ENCODE results near the gene NTN1. TPM values are rescaled to one million over a fixed set of nuclear protein-coding genes. Genes with fewer than 3 reads are reported as not detected.

The NTN1 gene
- 10 to 100 TPM; 17.0 to 40.4 TPM for total RNA-seq
- 14.7 TPM for polyA plus RNA-seq (2013, experiment 1 of 2)
- 18.4 TPM for polyA plus RNA-seq (2013, experiment 2 of 2)
- long read RNA-seq, experiment 1, partial matches to known transcripts: 0 of 3 reads
- long read RNA-seq, experiment 1, other reads (novel, unspliced or antisense): 3 of 3 reads
- long read RNA-seq, experiment 2, full-length matches to known transcripts: 2 of 17 reads
- long read RNA-seq, experiment 2, partial matches to known transcripts: 0 of 17 reads
- long read RNA-seq, experiment 2, other reads (novel, unspliced or antisense): 15 of 17 reads
- long read RNA-seq, experiment 3, partial matches to known transcripts: 7 of 26 reads
- long read RNA-seq, experiment 3, other reads (novel, unspliced or antisense): 19 of 26 reads
- long read RNA-seq, experiment 4: 0 reads

GRCh38 chr17:9021158-9021991 is at the start of gene NTN1:
NTN1 (plus strand) TSS chr17:9021510; CDS start chr17:9022374, 864 bp downstream.
- DNase-seq: peak; percentile 88
- H3K27ac ChIP-seq (ENCODE audit: low read depth, low read length): no peak within 1 kb of the TSS
- no peaks in the 10 kb centered on the region for H3K9me3 ChIP-seq (ENCODE audit: control insufficient read depth, low read length)
- H3K4me1 Mint-ChIP-seq: peaks cover 26% of the 10 kb centered on the region
- peaks cover 55% of the 10 kb centered on the region for H3K27me3 Mint-ChIP-seq (ENCODE audit: insufficient read depth)
- H3K36me3 Mint-ChIP-seq (ENCODE audit: low read depth): no peaks in the 10 kb centered on the region
- H3K4me3 Mint-ChIP-seq: peak within 1 kb of the TSS; percentile 76
- TF ChIP-seq, protein P1, sequence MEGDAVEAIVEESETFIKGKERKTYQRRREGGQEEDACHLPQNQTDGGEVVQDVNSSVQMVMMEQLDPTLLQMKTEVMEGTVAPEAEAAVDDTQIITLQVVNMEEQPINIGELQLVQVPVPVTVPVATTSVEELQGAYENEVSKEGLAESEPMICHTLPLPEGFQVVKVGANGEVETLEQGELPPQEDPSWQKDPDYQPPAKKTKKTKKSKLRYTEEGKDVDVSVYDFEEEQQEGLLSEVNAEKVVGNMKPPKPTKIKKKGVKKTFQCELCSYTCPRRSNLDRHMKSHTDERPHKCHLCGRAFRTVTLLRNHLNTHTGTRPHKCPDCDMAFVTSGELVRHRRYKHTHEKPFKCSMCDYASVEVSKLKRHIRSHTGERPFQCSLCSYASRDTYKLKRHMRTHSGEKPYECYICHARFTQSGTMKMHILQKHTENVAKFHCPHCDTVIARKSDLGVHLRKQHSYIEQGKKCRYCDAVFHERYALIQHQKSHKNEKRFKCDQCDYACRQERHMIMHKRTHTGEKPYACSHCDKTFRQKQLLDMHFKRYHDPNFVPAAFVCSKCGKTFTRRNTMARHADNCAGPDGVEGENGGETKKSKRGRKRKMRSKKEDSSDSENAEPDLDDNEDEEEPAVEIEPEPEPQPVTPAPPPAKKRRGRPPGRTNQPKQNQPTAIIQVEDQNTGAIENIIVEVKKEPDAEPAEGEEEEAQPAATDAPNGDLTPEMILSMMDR (conservative IDR thresholded peaks at IDR 0.05): no peak
- H3K27me3 ChIP-seq (ENCODE audit: control insufficient read depth, insufficient read depth, low read length, poor library complexity, severe bottlenecking): peaks cover 60% of the 10 kb centered on the region
- H3K9me3 Mint-ChIP-seq: no peaks in the 10 kb centered on the region
- peak within 1 kb of the TSS; percentile 89 for H3K4me3 ChIP-seq (ENCODE audit: low read length)
- peak within 1 kb of the TSS; percentile 22 for H3K9ac ChIP-seq (ENCODE audit: extremely low read depth, low read length, poor library complexity, severe bottlenecking)
- 0 to 1% methylated on average over 30 to 111 of the region's 111 CpGs for WGBS, 2 experiments (ENCODE audit: insufficient coverage in 1 of 2, insufficient read length in 1 of 2)
- H3K4me1 ChIP-seq (ENCODE audit: control insufficient read depth, insufficient read depth, low read length): peaks cover 4% of the 10 kb centered on the region
- no peak within 1 kb of the TSS for H3K27ac Mint-ChIP-seq
- H3K36me3 ChIP-seq (ENCODE audit: control insufficient read depth, insufficient read depth, low read length): peaks cover 7% of the 10 kb centered on the region

- Histone ChIP-seq H3K9me3 (ENCODE audit: control insufficient read depth, low read length) (no peaks in the 10 kb centered on the region), H3K36me3 (ENCODE audit: control insufficient read depth, insufficient read depth, low read length) (no peaks in the 10 kb centered on the region), H3K9ac (ENCODE audit: extremely low read depth, low read length, poor library complexity, severe bottlenecking) (no peak overlapping the region), H3K4me3 (ENCODE audit: low read length) (no peak overlapping the region), H3K27me3 (ENCODE audit: control insufficient read depth, insufficient read depth, low read length, poor library complexity, severe bottlenecking) (peaks cover 3% of the 10 kb centered on the region), H3K27ac (ENCODE audit: low read depth, low read length) (no peak overlapping the region), H3K4me1 (ENCODE audit: control insufficient read depth, insufficient read depth, low read length) (no peaks in the 10 kb centered on the region)
- no peaks in the 10 kb centered on the region for H3K36me3 Mint-ChIP-seq (ENCODE audit: low read depth)
- TF ChIP-seq, protein P1 (conservative IDR thresholded peaks at IDR 0.05): no peak
- H3K9me3 Mint-ChIP-seq: peaks cover 20% of the 10 kb centered on the region
- H3K27me3 Mint-ChIP-seq (ENCODE audit: insufficient read depth): peaks cover 12% of the 10 kb centered on the region
- no peaks in the 10 kb centered on the region for H3K4me1 Mint-ChIP-seq
- DNase-seq: no peak
- no peak overlapping the region for H3K4me3 Mint-ChIP-seq
- 82 to 90% methylated on average over 5 to 7 of the region's 9 CpGs for WGBS, 2 experiments (ENCODE audit: insufficient coverage in 1 of 2, insufficient read length in 1 of 2)
- H3K27ac Mint-ChIP-seq: no peak overlapping the region
These were observed 46.1 kb upstream of the NTN1 start for GRCh38 chr17:8975091-8975725.

GRCh38 chr17:8976638-8977037 is 44.7 kb upstream of the NTN1 start:
- H3K36me3 Mint-ChIP-seq (ENCODE audit: low read depth): no peaks in the 10 kb centered on the region
- peaks cover 8% of the 10 kb centered on the region for H3K9me3 Mint-ChIP-seq
- WGBS, 2 experiments (ENCODE audit: insufficient coverage in 1 of 2, insufficient read length in 1 of 2): 100% methylated on average over 1 of the region's 1 CpG; no CpG with 5 or more reads in 1 of the 2 experiments
- no peaks in the 10 kb centered on the region for H3K9me3 ChIP-seq (ENCODE audit: control insufficient read depth, low read length)
- peaks cover 4% of the 10 kb centered on the region for H3K27me3 Mint-ChIP-seq (ENCODE audit: insufficient read depth)
- H3K4me3 Mint-ChIP-seq: no peak overlapping the region
- H3K4me3 ChIP-seq (ENCODE audit: low read length): no peak overlapping the region
- no peaks in the 10 kb centered on the region for H3K4me1 ChIP-seq (ENCODE audit: control insufficient read depth, insufficient read depth, low read length)
- H3K27me3 ChIP-seq (ENCODE audit: control insufficient read depth, insufficient read depth, low read length, poor library complexity, severe bottlenecking): no peaks in the 10 kb centered on the region
- no peaks in the 10 kb centered on the region for H3K4me1 Mint-ChIP-seq
- no peak overlapping the region for H3K27ac Mint-ChIP-seq
- TF ChIP-seq, protein P1 (conservative IDR thresholded peaks at IDR 0.05): no peak
- no peak overlapping the region for H3K9ac ChIP-seq (ENCODE audit: extremely low read depth, low read length, poor library complexity, severe bottlenecking)
- DNase-seq: no peak
- H3K27ac ChIP-seq (ENCODE audit: low read depth, low read length): no peak overlapping the region
- no peaks in the 10 kb centered on the region for H3K36me3 ChIP-seq (ENCODE audit: control insufficient read depth, insufficient read depth, low read length)
